Thymus (tissue), 11 donors: ENCODE measurements around the gene KLHL35. TPM values are rescaled to one million over a fixed set of nuclear protein-coding genes. Genes with fewer than 3 reads are reported as not detected.

Source experiments
- DNase-seq, 9 donors: peaks; one replicate each; pipeline ENCODE4 v3.0.0-alpha.2; 2013; ENCODE audit warnings: low spot score in 9 of 9, low read depth in 6 of 9, missing footprints in 1 of 9
- H3K27ac ChIP-seq, 2 donors: one replicate each; pipeline ENCODE4 v1.5.1; 2013; ENCODE audit warnings: control low read depth in 1 of 2, low read depth in 1 of 2, low read length in 1 of 2, mild to moderate bottlenecking in 1 of 2, moderate library complexity in 1 of 2
- H3K27me3 ChIP-seq, 2 donors: one replicate each; pipeline ENCODE4 v1.5.1; 2013; ENCODE audit warnings: low read length in 1 of 2; ENCODE audit not compliant: control insufficient read depth in 2 of 2, insufficient read depth in 1 of 2
- H3K36me3 ChIP-seq, 2 donors: one replicate each; pipeline ENCODE4 v1.5.1; 2013; ENCODE audit warnings: low read length in 1 of 2, mild to moderate bottlenecking in 1 of 2, moderate library complexity in 1 of 2; ENCODE audit not compliant: control insufficient read depth in 2 of 2, insufficient read depth in 2 of 2
- H3K4me1 ChIP-seq, 2 donors: one replicate each; pipeline ENCODE4 v1.5.1; 2013; ENCODE audit warnings: low read length in 2 of 2; ENCODE audit not compliant: control insufficient read depth in 2 of 2, insufficient read depth in 2 of 2
- H3K4me3 ChIP-seq, 2 donors: one replicate each; pipeline ENCODE4 v1.5.1; 2013; ENCODE audit warnings: low read length in 2 of 2, control low read depth in 1 of 2, mild to moderate bottlenecking in 1 of 2
- H3K9me3 ChIP-seq, 2 donors: one replicate each; pipeline ENCODE4 v1.5.1; 2013; ENCODE audit warnings: low read length in 1 of 2, mild to moderate bottlenecking in 1 of 2; ENCODE audit not compliant: control insufficient read depth in 2 of 2, insufficient read depth in 1 of 2
- WGBS: extraction: QIAGEN DNeasy Blood & Tissue Kit; methylation state at CpG from one replicate; pipeline ENCODE4 v1.1.7; 2013; 5-methylcytosine and 5-hydroxymethylcytosine counted together
- polyA plus RNA-seq: library from polyadenylated mRNA; stranded (reverse); fragments of 200-250 nt; gene quantifications from one replicate; pipeline ENCODE4 v1.2.3, GENCODE V29; 2013
- total RNA-seq: library from RNA; stranded (reverse); fragments of 120-200 nt; gene quantifications from one replicate; pipeline ENCODE4 v1.2.4, GENCODE V29; 2013
- donor health status: healthy.

Gene KLHL35
- total and polyA plus RNA-seq, 2 donors: 0.57 to 1.0 TPM

GRCh38 chr11:75476739-75477613 lies 44.0 kb upstream of the KLHL35 start:
- no peak for DNase-seq
- Histone ChIP-seq H3K4me3 (no peak overlapping the region), H3K9me3 (no peaks in the 10 kb centered on the region), H3K4me1 (peaks cover 9 to 26% of the 10 kb centered on the region in 2 donors), H3K27ac (no peak overlapping the region), H3K27me3 (no peaks in the 10 kb centered on the region), H3K36me3 (no peaks in the 10 kb centered on the region)
- WGBS: 94% methylated on average over 10 of the region's 10 CpGs

- Histone ChIP-seq H3K4me3 (no peak overlapping the region), H3K27ac (peak overlapping the region; percentile 47 to 75), H3K4me1 (peaks cover 9 to 27% of the 10 kb centered on the region in 2 donors), H3K9me3 (no peaks in the 10 kb centered on the region), H3K36me3 (no peaks in the 10 kb centered on the region), H3K27me3 (no peaks in the 10 kb centered on the region)
- WGBS: 92% methylated on average over 9 of the region's 9 CpGs
- DNase-seq: no peak
Measured at GRCh38 chr11:75475767-75476650, 43.0 kb upstream of the KLHL35 start.

- Histone ChIP-seq H3K27ac (peak overlapping the region; percentile 52 to 75), H3K9me3 (no peaks in the 10 kb centered on the region), H3K36me3 (no peaks in the 10 kb centered on the region), H3K27me3 (no peaks in the 10 kb centered on the region), H3K4me3 (peak overlapping the region in 1 of 2 donors; percentile 12), H3K4me1 (peaks cover 9 to 27% of the 10 kb centered on the region in 2 donors)
- DNase-seq: peak; percentile 64 to 91 (median 80)
- 55% methylated on average over 16 of the region's 16 CpGs for WGBS
Measured at GRCh38 chr11:75474878-75475766, 42.1 kb upstream of the KLHL35 start.

GRCh38 chr11:75474240-75474639 lies 41.2 kb upstream of the KLHL35 start:
- H3K27me3 ChIP-seq: no peaks in the 10 kb centered on the region
- WGBS: 94% methylated on average over 1 of the region's 1 CpG
- no peak for DNase-seq
- H3K27ac ChIP-seq: no peak overlapping the region
- peaks cover 9 to 27% of the 10 kb centered on the region in 2 donors for H3K4me1 ChIP-seq
- H3K4me3 ChIP-seq: no peak overlapping the region
- H3K9me3 ChIP-seq: no peaks in the 10 kb centered on the region
- no peaks in the 10 kb centered on the region for H3K36me3 ChIP-seq

GRCh38 chr11:75473684-75474083 lies 40.7 kb upstream of the KLHL35 start:
- Histone ChIP-seq H3K4me1 (peaks cover 9 to 27% of the 10 kb centered on the region in 2 donors), H3K4me3 (no peak overlapping the region), H3K9me3 (no peaks in the 10 kb centered on the region), H3K27ac (peak overlapping the region in 1 of 2 donors; percentile 11), H3K36me3 (no peaks in the 10 kb centered on the region), H3K27me3 (no peaks in the 10 kb centered on the region)
- no peak for DNase-seq
- 92% methylated on average over 6 of the region's 6 CpGs for WGBS

- no peak overlapping the region for H3K4me3 ChIP-seq
- H3K4me1 ChIP-seq: peaks cover 9 to 27% of the 10 kb centered on the region in 2 donors
- no peaks in the 10 kb centered on the region for H3K36me3 ChIP-seq
- H3K27ac ChIP-seq: no peak overlapping the region
- no peak for DNase-seq
- WGBS: 95% methylated on average over 5 of the region's 5 CpGs
- no peaks in the 10 kb centered on the region for H3K9me3 ChIP-seq
- H3K27me3 ChIP-seq: no peaks in the 10 kb centered on the region
Measured at GRCh38 chr11:75472081-75472732, 39.2 kb upstream of the KLHL35 start.

GRCh38 chr11:75471176-75471973 lies 38.4 kb upstream of the KLHL35 start:
- H3K27ac ChIP-seq: no peak overlapping the region
- no peak overlapping the region for H3K4me3 ChIP-seq
- H3K36me3 ChIP-seq: no peaks in the 10 kb centered on the region
- 93% methylated on average over 7 of the region's 7 CpGs for WGBS
- DNase-seq: no peak
- no peaks in the 10 kb centered on the region for H3K27me3 ChIP-seq
- no peaks in the 10 kb centered on the region for H3K9me3 ChIP-seq
- H3K4me1 ChIP-seq: peaks cover 9 to 26% of the 10 kb centered on the region in 2 donors
